GM13976 (cell line): ENCODE data around the gene RCAN1.

ENCODE experiments used
- DNase-seq: peaks from one replicate; pipeline ENCODE4 v3.0.0; 2012; ENCODE audit warnings: low spot score
- in situ Hi-C: fragments of 300-500 bp; cut with MboI; formaldehyde crosslinking; loops from one replicate; pipeline ENCODE4 v1.12.0; 2022; ENCODE audit warnings: low sequenced_read_pairs, mixed read lengths, inconsistent platforms; ENCODE audit not compliant: unreplicated experiment
- TF ChIP-seq, protein P1 (sequence below): IDR thresholded peaks from 2 replicates; pipeline ENCODE4 v1.5.1; 2012; ENCODE audit warnings: borderline replicate concordance, mild to moderate bottlenecking; ENCODE audit not compliant: insufficient read depth; ENCODE audit errors: extremely low read depth, missing control alignments, control extremely low read depth

Gene RCAN1

DNA sequence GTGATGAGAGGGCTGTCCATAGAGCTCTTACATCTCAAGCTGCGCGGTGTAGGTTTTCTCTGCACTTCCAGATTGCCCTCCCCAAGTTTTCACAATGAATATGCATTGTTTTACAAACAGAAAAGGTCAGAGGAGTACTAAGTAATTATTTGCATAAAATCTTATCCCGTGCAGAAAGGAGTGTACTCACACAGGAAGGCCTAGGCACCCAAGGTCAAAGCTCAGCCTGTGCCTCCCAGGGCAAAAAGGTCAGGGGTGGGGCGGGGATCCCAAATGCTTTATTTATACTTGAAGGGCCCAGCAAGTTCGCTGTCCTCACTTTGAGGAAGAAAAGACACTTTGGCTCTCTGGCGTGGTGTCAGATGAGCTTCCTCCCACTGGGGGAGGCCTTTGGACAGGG lies 92.6 kb downstream of the RCAN1 start:
- in situ Hi-C loops, result no loop called here
- DNase-seq, result no peak
- TF ChIP-seq, protein P1, sequence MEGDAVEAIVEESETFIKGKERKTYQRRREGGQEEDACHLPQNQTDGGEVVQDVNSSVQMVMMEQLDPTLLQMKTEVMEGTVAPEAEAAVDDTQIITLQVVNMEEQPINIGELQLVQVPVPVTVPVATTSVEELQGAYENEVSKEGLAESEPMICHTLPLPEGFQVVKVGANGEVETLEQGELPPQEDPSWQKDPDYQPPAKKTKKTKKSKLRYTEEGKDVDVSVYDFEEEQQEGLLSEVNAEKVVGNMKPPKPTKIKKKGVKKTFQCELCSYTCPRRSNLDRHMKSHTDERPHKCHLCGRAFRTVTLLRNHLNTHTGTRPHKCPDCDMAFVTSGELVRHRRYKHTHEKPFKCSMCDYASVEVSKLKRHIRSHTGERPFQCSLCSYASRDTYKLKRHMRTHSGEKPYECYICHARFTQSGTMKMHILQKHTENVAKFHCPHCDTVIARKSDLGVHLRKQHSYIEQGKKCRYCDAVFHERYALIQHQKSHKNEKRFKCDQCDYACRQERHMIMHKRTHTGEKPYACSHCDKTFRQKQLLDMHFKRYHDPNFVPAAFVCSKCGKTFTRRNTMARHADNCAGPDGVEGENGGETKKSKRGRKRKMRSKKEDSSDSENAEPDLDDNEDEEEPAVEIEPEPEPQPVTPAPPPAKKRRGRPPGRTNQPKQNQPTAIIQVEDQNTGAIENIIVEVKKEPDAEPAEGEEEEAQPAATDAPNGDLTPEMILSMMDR, result no peak

DNA sequence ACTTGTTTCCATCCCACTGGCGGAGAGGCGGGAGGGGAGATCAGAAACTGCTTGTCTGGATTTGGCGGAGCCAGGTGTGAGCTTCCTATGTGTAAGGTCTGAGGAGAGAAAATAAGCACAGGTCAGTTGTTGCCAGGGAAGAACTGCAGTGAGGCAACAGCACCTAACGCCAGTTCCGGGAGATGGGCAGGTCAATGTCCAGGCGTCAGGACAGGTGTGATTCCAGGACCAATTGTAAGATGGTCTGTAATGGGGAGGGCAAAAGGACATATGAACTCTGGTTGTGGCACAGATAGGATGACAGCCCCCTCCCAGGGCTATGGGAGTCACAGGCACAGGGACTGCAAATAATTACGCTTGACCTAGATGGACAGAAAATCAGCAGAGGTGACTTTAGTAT lies 93.4 kb downstream of the RCAN1 start:
- TF ChIP-seq, protein P1, result no peak
- no peak for DNase-seq
- in situ Hi-C loops, result no loop called here

DNA sequence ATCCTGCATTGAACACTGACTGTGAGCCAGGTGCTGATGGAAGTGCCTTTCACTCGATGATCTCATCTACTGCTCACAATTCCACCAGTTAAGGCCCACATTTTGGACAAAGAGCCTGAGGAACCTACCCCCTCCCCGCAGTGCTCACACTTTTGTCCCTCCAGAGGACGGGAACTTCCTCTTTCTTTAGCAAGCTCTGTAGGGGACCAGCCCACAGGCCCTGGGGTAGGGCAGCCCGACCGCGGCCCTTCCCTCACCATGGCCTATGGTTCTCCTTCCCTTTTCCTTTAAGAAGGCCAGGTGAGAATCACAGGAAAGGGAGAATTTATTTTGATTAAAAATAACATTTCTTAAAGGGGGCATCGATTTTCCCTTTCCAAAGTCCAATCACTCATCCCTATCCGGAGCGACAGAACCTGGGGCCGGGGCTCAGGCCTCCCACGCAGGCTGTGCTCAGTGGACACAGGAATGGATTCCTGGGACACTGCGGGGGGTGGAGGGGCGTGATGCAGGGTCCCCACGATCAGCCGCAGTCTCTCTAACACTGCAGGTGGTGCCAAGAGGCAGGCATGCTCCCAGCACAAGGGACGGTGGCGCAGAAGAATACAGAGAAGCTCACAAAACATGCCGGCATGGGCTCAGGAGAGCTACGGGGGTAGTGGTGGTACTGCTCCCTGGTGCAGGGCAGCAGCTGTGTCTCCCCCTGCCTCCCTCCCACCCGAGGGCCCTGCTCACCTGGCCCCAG lies 94.0 kb downstream of the RCAN1 start:
- in situ Hi-C loops, result no loop called here
- TF ChIP-seq, protein P1, result no peak
- DNase-seq, result no peak

DNA sequence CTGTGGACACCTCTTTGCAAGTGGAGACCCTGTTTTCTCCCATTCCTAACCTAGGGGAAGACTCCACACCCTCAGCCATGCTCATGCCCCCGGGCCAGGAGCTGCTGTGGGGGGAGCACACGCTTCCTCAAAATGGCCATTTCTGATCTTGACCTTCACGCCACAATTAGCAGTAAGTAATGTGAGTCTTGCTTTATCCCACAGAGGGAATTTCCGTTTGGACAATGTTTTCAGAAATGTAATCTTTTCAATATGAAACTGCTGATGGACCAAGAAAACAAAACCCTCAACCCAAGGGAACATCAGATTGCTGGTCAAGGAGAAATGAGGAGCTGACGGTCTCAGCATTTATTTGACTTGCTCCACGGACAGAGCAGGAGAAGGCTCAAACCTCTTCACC lies 94.6 kb downstream of the RCAN1 start:
- in situ Hi-C loops, result no loop called here
- no peak for DNase-seq
- TF ChIP-seq, protein P1, result no peak

DNA sequence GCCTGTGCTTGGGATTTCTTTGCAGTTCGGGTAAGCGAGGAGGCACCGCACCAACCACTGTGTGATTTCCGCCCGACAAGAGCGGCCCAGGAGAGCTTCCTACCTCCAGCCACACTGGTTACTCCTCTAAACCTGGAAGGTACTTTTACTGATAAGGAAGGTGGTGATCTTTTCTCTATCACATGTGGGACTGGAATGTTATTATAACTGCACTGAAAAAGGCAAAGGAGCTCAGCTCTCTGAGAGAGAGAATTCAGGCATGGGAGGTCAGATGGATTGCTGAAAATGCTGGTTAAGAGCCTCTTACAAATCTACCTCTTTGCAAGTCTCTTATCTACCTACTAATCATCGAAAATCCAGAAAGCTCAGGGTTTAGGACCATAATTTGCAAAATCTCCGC lies 95.2 kb downstream of the RCAN1 start:
- TF ChIP-seq, protein P1, result no peak
- in situ Hi-C loops, result no loop called here
- DNase-seq, result no peak

DNA sequence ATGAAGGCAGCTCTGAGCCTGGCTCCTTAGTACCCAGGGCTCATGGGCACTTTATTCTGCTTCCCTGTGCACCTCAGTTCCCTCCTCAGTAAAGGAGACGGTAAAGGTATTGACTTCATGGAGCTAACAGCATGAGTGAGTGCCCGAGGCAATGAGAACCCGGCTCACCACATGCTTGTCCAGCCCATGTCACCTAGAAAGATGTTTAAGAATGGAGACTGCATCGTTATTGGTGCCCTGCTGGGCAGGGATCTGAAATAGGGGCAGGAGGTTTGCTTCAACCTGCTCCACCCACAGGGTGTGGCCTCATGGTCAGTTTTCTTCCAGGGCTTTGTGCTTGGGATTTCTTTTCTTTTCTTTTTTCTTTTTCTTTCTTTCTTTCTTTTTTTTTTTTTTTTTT lies 95.9 kb downstream of the RCAN1 start:
- TF ChIP-seq, protein P1, result no peak
- DNase-seq, result no peak
- in situ Hi-C loops, result no loop called here
